ENCODE data around the gene TARBP2.

DNA sequence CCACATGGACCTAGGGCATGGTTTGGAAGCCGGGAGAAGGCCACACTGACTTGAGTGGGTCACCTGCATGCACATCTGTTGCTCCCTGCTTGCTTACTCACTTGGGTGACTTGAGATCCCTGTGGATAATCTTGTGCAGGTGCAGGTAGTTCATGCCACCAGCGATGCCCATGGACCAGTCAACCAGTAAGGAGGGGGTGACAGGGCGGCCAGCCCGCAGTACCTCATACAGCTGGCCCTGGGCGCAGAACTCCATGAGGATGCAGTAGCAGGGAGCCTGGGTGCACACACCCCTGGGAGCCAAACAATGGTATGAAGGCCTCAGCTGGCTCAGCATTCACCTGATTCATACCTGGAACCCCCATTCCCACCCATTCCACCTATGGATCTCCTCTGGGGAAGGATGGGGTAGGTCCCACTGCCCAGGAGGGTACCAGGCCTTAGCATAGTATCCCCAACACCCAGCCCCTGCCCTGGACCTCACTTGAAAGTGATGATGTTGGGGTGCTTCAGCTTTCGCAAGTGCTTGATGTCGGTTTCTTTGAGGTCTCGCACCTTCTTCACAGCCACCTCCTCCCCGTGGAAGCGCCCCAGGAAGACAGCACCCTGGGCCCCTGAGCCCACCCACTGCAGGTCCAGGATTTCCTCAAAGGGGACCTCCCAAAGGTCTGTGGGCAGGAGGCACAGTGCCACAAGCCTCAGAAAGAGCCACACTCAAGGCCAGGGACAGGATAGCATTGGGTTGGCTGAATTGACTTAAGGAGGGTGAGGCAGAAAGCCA lies 14.9 kb upstream of the TARBP2 start:
- TF ChIP-seq, protein P1, sequence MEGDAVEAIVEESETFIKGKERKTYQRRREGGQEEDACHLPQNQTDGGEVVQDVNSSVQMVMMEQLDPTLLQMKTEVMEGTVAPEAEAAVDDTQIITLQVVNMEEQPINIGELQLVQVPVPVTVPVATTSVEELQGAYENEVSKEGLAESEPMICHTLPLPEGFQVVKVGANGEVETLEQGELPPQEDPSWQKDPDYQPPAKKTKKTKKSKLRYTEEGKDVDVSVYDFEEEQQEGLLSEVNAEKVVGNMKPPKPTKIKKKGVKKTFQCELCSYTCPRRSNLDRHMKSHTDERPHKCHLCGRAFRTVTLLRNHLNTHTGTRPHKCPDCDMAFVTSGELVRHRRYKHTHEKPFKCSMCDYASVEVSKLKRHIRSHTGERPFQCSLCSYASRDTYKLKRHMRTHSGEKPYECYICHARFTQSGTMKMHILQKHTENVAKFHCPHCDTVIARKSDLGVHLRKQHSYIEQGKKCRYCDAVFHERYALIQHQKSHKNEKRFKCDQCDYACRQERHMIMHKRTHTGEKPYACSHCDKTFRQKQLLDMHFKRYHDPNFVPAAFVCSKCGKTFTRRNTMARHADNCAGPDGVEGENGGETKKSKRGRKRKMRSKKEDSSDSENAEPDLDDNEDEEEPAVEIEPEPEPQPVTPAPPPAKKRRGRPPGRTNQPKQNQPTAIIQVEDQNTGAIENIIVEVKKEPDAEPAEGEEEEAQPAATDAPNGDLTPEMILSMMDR (IDR thresholded peaks at IDR 0.05): no peak
- no peak for TF ChIP-seq POLR2A (IDR thresholded peaks at IDR 0.05)
